ENCODE data around the gene MCM9.

MCM9 gene

DNA sequence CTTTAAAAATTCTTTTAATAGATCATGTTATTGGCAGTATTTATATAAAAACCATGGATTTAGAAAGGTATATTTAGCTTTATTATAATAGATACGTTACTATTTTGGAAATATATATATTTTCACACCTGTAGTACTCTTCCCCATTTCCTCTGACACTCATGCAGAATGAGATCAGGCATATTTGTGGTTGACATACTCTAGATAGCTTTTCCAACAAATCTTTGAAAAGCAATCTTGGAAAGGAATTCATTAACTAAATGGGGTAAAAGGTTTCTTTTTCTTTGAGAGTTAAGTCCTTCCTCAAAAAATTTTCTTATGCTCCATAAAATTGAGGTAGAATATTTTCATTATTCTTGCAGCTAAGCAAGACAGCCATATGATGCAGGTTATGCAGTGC is 26.5 kb downstream of the MCM9 start:
- H3K27me3 Mint-ChIP-seq, result no peaks in the 10 kb centered on the region
- no peak overlapping the region for H3K27ac Mint-ChIP-seq
- ATAC-seq, result no peak
- no peaks in the 10 kb centered on the region for H3K9me3 Mint-ChIP-seq
- H3K4me1 Mint-ChIP-seq, result peaks cover 5% of the 10 kb centered on the region
- peaks cover 44% of the 10 kb centered on the region for H3K36me3 Mint-ChIP-seq
- H3K4me3 Mint-ChIP-seq, result no peak overlapping the region

GRCh38 chr6:118905851-118906250 is 29.1 kb downstream of the MCM9 start:
- H3K9me3 Mint-ChIP-seq, result no peaks in the 10 kb centered on the region
- H3K27me3 Mint-ChIP-seq, result no peaks in the 10 kb centered on the region
- H3K4me3 Mint-ChIP-seq, result no peak overlapping the region
- H3K4me1 Mint-ChIP-seq, result peaks cover 9% of the 10 kb centered on the region
- peaks cover 40% of the 10 kb centered on the region for H3K36me3 Mint-ChIP-seq
- H3K27ac Mint-ChIP-seq, result no peak overlapping the region
- no peak for ATAC-seq

DNA sequence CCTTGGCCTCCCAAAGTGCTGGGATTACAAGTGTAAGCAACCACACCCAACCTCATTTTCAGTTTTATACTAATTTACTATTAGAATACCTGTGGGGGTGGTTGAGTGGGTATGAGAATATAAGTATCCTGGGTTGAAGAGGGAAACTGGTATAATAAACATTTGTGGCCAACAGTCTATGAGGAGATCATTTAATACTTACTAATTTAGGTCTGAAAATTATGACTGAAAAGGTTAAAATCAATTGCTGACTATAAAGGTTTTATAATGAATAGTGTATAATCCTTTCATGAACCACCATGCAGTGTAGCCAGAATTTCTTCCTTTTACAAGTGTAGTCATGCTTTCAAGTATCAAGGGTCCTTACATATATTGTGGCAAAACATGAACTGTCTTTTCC is 29.9 kb downstream of the MCM9 start:
- Mint-ChIP-seq H3K27me3 (no peaks in the 10 kb centered on the region), H3K9me3 (no peaks in the 10 kb centered on the region), H3K4me1 (peaks cover 16% of the 10 kb centered on the region), H3K36me3 (peaks cover 35% of the 10 kb centered on the region), H3K27ac (no peak overlapping the region), H3K4me3 (no peak overlapping the region)
- no peak for ATAC-seq

GRCh38 chr6:118903691-118904090 is 31.3 kb downstream of the MCM9 start:
- Mint-ChIP-seq H3K27ac (peak overlapping the region; percentile 1), H3K4me1 (peaks cover 28% of the 10 kb centered on the region), H3K36me3 (peaks cover 42% of the 10 kb centered on the region), H3K4me3 (no peak overlapping the region), H3K27me3 (no peaks in the 10 kb centered on the region), H3K9me3 (no peaks in the 10 kb centered on the region)
- ATAC-seq, result no peak

DNA sequence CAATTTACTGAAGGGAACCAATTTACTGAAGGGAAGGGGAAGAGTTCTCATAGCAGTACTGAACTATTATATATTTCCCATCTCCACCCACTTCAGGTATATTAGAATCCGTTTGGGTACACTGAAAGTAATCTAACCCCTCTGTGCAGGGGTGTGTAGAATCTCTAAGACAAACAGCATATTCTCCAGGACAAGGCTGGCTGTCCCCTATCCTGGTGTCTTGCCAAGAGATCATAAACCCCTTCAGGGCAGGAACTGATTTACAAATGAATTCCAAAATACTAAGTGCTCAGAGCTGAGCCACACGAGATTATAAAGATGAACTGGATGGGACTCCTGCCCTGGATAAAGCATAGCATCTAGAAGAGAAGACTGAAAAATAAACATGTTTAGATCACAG is 31.8 kb downstream of the MCM9 start:
- peaks cover 45% of the 10 kb centered on the region for H3K36me3 Mint-ChIP-seq

GRCh38 chr6:118902726-118903125 is 32.2 kb downstream of the MCM9 start:
- H3K4me1 Mint-ChIP-seq, result peaks cover 34% of the 10 kb centered on the region
- H3K36me3 Mint-ChIP-seq, result peaks cover 47% of the 10 kb centered on the region
- H3K4me3 Mint-ChIP-seq, result no peak overlapping the region

More for the DNA sequence above, 31.8 kb downstream of the MCM9 start:
- no peak for ATAC-seq
- no peaks in the 10 kb centered on the region for H3K9me3 Mint-ChIP-seq
- no peaks in the 10 kb centered on the region for H3K27me3 Mint-ChIP-seq
- peaks cover 30% of the 10 kb centered on the region for H3K4me1 Mint-ChIP-seq
- no peak overlapping the region for H3K4me3 Mint-ChIP-seq
- H3K27ac Mint-ChIP-seq, result no peak overlapping the region

GRCh38 chr6:118899948-118900347 is 35.0 kb downstream of the MCM9 start:
- Mint-ChIP-seq H3K4me3 (no peak overlapping the region), H3K9me3 (no peaks in the 10 kb centered on the region), H3K27ac (peak overlapping the region; percentile 25), H3K4me1 (peaks cover 42% of the 10 kb centered on the region), H3K27me3 (no peaks in the 10 kb centered on the region), H3K36me3 (peaks cover 34% of the 10 kb centered on the region)
- no peak for ATAC-seq

More at GRCh38 chr6:118902726-118903125, 32.2 kb downstream of the MCM9 start:
- Mint-ChIP-seq H3K9me3 (no peaks in the 10 kb centered on the region), H3K27ac (no peak overlapping the region), H3K27me3 (no peaks in the 10 kb centered on the region)
- ATAC-seq, result no peak

GRCh38 chr6:118897386-118897785 is 37.6 kb downstream of the MCM9 start:
- H3K4me3 Mint-ChIP-seq, result no peak overlapping the region
- no peaks in the 10 kb centered on the region for H3K9me3 Mint-ChIP-seq
- H3K27me3 Mint-ChIP-seq, result no peaks in the 10 kb centered on the region
- H3K4me1 Mint-ChIP-seq, result peaks cover 48% of the 10 kb centered on the region
- peaks cover 16% of the 10 kb centered on the region for H3K36me3 Mint-ChIP-seq
- ATAC-seq, result no peak
- H3K27ac Mint-ChIP-seq, result no peak overlapping the region

GRCh38 chr6:118896339-118897136 is 38.4 kb downstream of the MCM9 start:
- no peak for ATAC-seq
- Mint-ChIP-seq H3K36me3 (peaks cover 16% of the 10 kb centered on the region), H3K27ac (no peak overlapping the region), H3K4me1 (peaks cover 56% of the 10 kb centered on the region), H3K4me3 (peak overlapping the region; percentile 55), H3K27me3 (no peaks in the 10 kb centered on the region), H3K9me3 (no peaks in the 10 kb centered on the region)

DNA sequence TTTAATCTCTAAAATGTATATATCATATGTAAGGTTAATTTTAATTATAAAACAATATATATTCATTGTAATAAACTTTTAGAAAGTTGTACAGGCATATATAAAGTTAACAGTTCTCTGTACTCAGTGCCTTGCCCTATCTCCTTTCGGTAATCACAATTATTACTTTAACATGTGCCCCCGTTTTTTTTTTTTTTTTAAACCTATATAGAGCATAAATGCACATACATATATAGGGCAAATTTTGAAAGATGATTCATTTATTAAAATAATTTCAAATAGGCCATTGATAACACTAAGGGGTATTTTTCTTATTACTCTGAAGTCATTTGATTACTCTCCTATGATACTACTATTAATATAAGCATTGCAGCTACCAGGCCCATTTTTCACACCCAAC is 39.1 kb downstream of the MCM9 start:
- peaks cover 16% of the 10 kb centered on the region for H3K36me3 Mint-ChIP-seq
- peak overlapping the region; percentile 55 for H3K4me3 Mint-ChIP-seq
- no peaks in the 10 kb centered on the region for H3K27me3 Mint-ChIP-seq
- H3K9me3 Mint-ChIP-seq, result no peaks in the 10 kb centered on the region
- peaks cover 60% of the 10 kb centered on the region for H3K4me1 Mint-ChIP-seq
- no peak overlapping the region for H3K27ac Mint-ChIP-seq
- no peak for ATAC-seq

DNA sequence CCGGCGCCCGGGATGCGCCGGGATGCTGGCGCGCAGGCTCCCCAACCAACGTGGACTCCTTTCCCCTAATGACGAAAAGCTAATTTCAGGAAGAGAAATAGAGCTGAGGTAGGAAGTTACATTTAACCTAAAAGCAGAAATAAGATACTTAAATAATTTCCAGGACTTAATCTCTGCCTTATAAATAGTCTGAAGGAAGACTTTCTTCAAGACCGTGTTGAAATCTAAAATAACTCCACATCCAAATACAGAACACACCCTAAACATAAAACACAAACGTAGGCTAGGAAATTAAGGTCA is 39.7 kb downstream of the MCM9 start:
- ATAC-seq, result no peak
- H3K4me1 Mint-ChIP-seq, result peaks cover 56% of the 10 kb centered on the region
- H3K36me3 Mint-ChIP-seq, result peaks cover 16% of the 10 kb centered on the region
- H3K9me3 Mint-ChIP-seq, result no peaks in the 10 kb centered on the region
- H3K27me3 Mint-ChIP-seq, result no peaks in the 10 kb centered on the region
- H3K4me3 Mint-ChIP-seq, result peak overlapping the region; percentile 96
- H3K27ac Mint-ChIP-seq, result peak overlapping the region; percentile 96

DNA sequence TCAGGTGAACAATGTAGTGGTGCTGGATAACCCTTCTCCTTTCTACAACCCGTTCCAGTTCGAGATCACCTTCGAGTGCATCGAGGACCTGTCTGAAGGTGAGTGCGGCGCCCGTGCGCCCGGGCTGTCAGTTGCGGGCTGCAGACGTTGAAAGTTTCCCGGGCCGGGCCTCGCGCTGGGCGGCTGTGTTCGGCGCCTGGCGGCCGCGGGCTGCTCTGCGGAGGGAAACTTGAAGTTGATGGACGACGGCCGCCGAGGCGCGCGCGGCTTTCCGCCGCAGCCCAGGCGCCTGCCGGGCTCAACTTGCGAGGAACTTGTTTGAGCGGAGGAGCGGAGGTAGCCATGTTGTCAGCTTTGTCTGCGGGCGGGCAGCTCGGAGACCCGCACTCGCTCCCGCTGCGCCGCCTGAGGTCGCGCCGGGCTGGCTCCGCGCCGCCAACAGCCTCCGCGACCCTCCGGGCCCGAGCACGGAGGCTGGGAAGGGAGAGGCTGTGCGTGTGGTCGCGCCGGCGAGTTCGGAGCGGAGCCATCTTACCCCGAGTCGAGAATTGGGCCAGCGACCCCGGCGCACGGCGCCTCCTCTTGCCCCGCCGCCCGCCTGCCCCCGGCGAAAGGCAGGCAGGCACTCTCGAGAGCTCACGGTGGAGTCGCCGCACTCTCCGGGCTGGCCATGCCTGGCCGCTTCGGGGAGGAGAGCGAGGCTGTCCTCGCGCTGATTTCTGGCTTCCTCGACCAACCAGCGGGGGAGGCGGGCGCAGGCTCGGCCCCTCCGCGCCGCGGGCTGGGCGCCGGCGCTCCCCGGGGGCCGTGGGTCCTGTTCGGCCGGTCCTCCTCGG is 40.3 kb downstream of the MCM9 start:
- peaks cover 16% of the 10 kb centered on the region for H3K36me3 Mint-ChIP-seq
- H3K27ac Mint-ChIP-seq, result peak overlapping the region; percentile 96
- H3K9me3 Mint-ChIP-seq, result no peaks in the 10 kb centered on the region
- peak overlapping the region; percentile 96 for H3K4me3 Mint-ChIP-seq
- peaks cover 57% of the 10 kb centered on the region for H3K4me1 Mint-ChIP-seq
- peak; percentile 74 for ATAC-seq
- H3K27me3 Mint-ChIP-seq, result no peaks in the 10 kb centered on the region

DNA sequence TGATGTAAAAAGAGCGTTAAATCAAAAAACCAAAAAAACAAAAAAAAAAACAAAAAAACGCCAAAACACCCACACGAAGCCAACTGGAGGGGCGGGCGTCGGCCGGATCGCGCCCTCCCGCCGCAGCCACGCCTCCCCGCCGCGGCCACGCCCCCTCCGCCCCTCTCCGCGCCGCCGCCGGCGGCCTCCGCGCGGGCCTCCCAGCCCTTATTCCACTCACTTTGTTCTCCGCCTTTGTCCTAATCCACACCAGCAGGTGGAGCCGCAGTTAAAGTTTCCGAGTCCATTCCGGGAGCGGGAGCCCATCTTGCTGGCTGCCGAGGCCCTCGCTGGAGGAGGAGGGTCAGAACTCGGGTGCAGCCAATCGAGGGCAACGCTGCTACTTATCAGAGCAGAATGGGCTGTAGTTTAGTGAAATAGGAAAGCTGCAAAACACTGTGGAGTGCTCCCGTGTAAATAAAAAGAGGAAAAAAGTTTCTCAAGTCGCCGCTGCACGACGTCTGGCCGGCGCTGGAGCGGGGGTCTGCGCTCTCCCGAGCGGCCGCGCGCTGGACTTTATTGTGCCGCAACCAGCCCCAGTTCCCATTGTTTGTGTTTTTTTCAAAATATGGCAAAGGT is 41.0 kb downstream of the MCM9 start, which contains the start of gene ASF1A:
ASF1A (plus strand) TSS at position 346 of the 618 bp plus-strand sequence; CDS start at position 608, 262 bp downstream.
- ATAC-seq, result peak; percentile 89
- Mint-ChIP-seq H3K27me3 (no peaks in the 10 kb centered on the region), H3K36me3 (peaks cover 16% of the 10 kb centered on the region), H3K9me3 (no peaks in the 10 kb centered on the region), H3K4me3 (peak within 1 kb of the TSS; percentile 96), H3K27ac (peak within 1 kb of the TSS; percentile 96), H3K4me1 (peaks cover 58% of the 10 kb centered on the region)

DNA sequence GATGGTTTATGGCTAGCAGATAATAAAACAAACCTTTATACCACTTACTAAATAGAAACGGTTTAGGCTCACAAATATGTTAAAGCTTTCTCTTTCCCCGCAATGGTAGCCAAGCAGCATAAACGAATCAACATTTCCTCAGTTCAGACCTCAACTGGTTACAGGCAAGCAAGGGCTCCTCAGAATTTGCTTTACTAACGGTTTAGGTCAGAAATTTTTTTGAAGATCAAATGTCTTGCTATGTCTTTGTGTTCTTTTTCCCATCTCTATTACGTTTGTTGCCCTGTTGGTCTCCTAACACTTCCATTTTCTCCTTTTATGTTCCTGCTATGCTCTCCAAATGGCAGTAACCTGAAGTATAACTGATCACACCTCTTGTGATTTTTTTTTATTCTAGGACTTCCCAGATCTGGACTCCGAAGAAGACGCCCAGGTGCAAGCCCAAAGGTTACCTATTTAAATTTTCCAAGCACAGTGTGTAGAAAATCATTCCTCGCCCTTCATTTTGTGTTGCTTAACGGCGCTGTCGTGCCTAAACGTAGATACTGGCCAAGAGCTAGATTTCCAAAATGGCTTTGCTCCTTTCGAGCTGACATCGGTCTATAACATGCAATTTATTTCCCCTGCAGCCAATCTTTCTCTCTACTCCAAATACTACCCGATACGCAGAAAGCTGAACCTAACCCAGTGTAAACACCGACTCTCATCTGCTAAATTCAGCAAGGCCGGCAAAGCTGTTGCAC is 41.7 kb downstream of the MCM9 start:
- peaks cover 54% of the 10 kb centered on the region for H3K4me1 Mint-ChIP-seq

More for the DNA sequence above, 41.7 kb downstream of the MCM9 start:
- Mint-ChIP-seq H3K4me3 (peak overlapping the region; percentile 96), H3K27ac (peak overlapping the region; percentile 96), H3K36me3 (peaks cover 11% of the 10 kb centered on the region), H3K9me3 (no peaks in the 10 kb centered on the region), H3K27me3 (no peaks in the 10 kb centered on the region)
- peak; percentile 51 for ATAC-seq

Measured in stimulated activated memory B cell treated with anti-CD40 and anti-IgM and Interleukin-4, amounts not matched to agents 10 μg/mL and 1 μg/mL and 100 μg/mL, for 72 hours (primary cell).